Neutrophil (primary cell): ENCODE measurements around the gene NCK2.
A peak's percentile ranks its signal among the peaks of the same experiment; 100 is the strongest.

Source experiments
- H3K27ac ChIP-seq: fragments of 200-600 bp; sonication (generic); 2 replicates; pipeline ENCODE4 v1.5.1; 2016; ENCODE audit warnings: mild to moderate bottlenecking, moderate library complexity
- H3K27me3 ChIP-seq: fragments of 200-600 bp; sonication (generic); 2 replicates; pipeline ENCODE4 v1.6.0; 2016; ENCODE audit warnings: mild to moderate bottlenecking
- H3K36me3 ChIP-seq: fragments of 200-600 bp; sonication (generic); 2 replicates; pipeline ENCODE4 v1.5.1; 2017
- H3K4me1 ChIP-seq, 2 experiments: fragments of 200-600 bp in 1 of 2; sonication (generic) in 1 of 2; 1 replicate in 1 of 2; 2 replicates in 1 of 2; pipeline versions ENCODE4 v1.5.1 to v1.6.1; 2013 to 2016; ENCODE audit warnings: low read depth in 1 of 2, low read length in 1 of 2, mild to moderate bottlenecking in 1 of 2, moderate library complexity in 1 of 2; ENCODE audit not compliant: control insufficient read depth in 1 of 2, insufficient read depth in 1 of 2
- H3K4me3 ChIP-seq, 2 experiments: fragments of 200-600 bp in 1 of 2; sonication (generic) in 1 of 2; 1 replicate in 1 of 2; 2 replicates in 1 of 2; pipeline ENCODE4 v1.5.1; 2013 to 2016; ENCODE audit warnings: low read depth in 1 of 2, low read length in 1 of 2, mild to moderate bottlenecking in 1 of 2, moderate library complexity in 1 of 2
- H3K9me3 ChIP-seq: fragments of 200-600 bp; sonication (generic); 2 replicates; pipeline ENCODE4 v1.5.1; 2016
- CTCF ChIP-seq: fragments of 200-600 bp; sonication (generic); IDR thresholded peaks from 2 replicates; pipeline ENCODE4 v1.5.1; 2016; ENCODE audit warnings: antibody characterized with exemption

The NCK2 gene

DNA sequence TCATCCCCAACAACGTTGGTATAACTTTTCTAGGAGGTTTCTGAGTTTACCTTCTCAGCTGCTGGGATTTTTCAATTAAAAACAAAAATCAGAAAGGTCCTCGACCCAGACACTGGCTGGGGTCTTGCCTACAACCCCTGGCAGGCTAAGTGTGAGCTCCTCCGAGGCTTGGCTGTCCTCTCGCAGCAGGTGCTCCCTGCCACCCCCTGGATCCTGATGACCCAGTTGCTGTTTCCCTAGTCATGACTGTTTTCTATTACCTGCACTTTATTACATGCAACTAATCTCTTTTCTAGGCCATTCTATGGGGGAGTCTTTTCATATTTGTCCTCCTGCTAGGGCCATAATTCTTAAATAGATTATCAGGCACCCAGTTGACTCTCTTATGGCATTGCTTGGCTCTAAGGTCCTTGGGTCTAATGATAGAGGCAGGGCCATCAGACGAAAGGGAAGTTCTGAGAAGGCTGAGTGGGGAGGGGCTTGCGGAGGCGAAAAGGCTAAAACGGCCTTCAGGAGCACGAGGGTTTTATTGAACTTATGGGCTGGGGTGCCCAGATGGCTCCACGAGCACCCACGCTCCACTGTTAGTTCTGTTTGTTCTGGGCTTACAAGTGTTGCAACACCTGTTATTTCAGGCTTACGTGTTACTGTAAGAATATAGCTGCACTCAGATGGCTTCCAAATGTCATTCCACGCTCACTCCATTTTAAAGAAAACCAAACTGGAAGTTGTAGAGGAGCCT, 166.0 kb downstream of the NCK2 start:
- no peak for TF ChIP-seq CTCF
- H3K36me3 ChIP-seq: no peaks in the 10 kb centered on the region
- no peaks in the 10 kb centered on the region for H3K9me3 ChIP-seq
- peaks cover 11 to 13% of the 10 kb centered on the region in 2 experiments for H3K4me1 ChIP-seq
- no peak overlapping the region for H3K27ac ChIP-seq
- no peak overlapping the region for H3K4me3 ChIP-seq
- H3K27me3 ChIP-seq: no peaks in the 10 kb centered on the region

DNA sequence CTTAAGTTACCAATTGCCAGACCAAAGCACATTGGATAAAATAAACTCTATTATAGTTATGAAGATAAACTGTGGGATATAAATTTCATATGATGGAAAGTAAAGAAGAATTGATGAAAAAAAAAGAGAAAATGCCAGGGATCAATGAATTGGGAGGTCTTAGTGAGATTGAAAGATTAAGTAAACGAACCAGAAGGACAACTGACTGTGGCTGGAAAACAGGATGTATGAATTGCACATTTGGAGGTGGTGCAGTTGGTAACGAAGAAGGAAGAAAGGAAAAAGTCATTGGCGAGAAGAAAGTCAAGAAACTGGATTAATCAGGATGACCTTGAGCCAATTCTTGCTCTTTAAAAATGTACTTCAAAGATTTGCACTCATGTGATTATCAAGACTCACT, 166.7 kb downstream of the NCK2 start:
- Histone ChIP-seq H3K4me1 (peaks cover 14 to 20% of the 10 kb centered on the region in 2 experiments), H3K27me3 (no peaks in the 10 kb centered on the region), H3K27ac (no peak overlapping the region), H3K36me3 (no peaks in the 10 kb centered on the region), H3K9me3 (no peaks in the 10 kb centered on the region), H3K4me3 (no peak overlapping the region)
- TF ChIP-seq CTCF: no peak

DNA sequence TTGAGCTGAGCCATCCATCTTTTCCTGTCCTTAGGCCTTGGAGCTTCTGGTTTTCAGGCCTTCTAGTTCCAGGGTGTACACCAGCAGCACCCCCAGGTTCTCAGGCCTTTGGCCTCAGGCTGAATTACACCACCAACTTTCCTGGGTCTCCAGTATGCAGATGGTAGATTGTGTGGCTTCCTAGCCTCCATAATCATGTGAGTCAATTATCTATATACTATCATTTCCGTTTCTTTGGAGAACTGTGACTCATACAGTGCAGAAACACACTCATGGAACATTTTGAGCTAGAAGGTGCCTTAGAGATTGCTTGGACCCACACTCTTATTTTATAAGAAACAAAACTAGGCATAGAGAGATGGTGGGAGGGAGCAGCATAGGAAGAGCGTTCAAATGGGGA, 167.4 kb downstream of the NCK2 start:
- Histone ChIP-seq H3K36me3 (no peaks in the 10 kb centered on the region), H3K9me3 (no peaks in the 10 kb centered on the region), H3K27me3 (no peaks in the 10 kb centered on the region), H3K27ac (no peak overlapping the region), H3K4me3 (no peak overlapping the region), H3K4me1 (peaks cover 21 to 26% of the 10 kb centered on the region in 2 experiments)
- TF ChIP-seq CTCF: no peak

GRCh38 chr2:105915005-105915558, 170.4 kb downstream of the NCK2 start:
- Histone ChIP-seq H3K9me3 (no peaks in the 10 kb centered on the region), H3K27ac (no peak overlapping the region), H3K36me3 (no peaks in the 10 kb centered on the region), H3K4me1 (peaks cover 30 to 36% of the 10 kb centered on the region in 2 experiments), H3K27me3 (no peaks in the 10 kb centered on the region), H3K4me3 (no peak overlapping the region)
- no peak for TF ChIP-seq CTCF

DNA sequence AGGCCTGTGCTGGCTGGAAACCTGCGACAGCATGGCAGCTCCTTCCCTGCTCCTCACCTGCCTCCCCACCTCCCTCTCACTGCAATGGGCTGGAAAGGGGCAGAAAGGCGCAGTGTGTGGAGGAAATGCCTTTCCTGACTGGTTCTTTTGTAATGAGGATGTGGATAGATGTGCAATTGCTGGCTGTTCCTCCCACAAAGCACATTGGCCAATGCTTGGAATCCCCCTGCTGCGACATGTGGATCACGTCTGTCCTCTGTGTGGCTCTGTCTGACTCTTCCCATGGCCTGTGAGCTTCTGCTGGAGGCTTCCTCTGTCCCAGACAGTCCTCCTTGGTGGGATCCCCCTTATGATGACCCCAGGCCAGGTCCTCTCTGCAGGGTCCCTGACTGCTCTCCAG, 172.5 kb downstream of the NCK2 start:
- Histone ChIP-seq H3K27me3 (no peaks in the 10 kb centered on the region), H3K4me3 (peak overlapping the region in 1 of 2 experiments; percentile 5), H3K36me3 (no peaks in the 10 kb centered on the region), H3K27ac (no peak overlapping the region), H3K4me1 (peaks cover 18 to 23% of the 10 kb centered on the region in 2 experiments), H3K9me3 (peaks cover 5% of the 10 kb centered on the region)
- no peak for TF ChIP-seq CTCF
